Right lobe of liver (tissue), 4 donors: Measurements from ENCODE around the gene DOK5.

Experiments
- CTCF ChIP-seq, 4 donors: fragments of 200-600 bp in 3 of 4; fragments of 450-650 bp in 1 of 4; IDR thresholded peaks; one replicate each; pipeline versions ENCODE4 v1.5.1 to v1.8.0; 2016 to 2022; ENCODE audit warnings: antibody characterized with exemption in 4 of 4, mild to moderate bottlenecking in 2 of 4
- POLR2A ChIP-seq: fragments of 450-650 bp; IDR thresholded peaks from one replicate; pipeline ENCODE4 v1.6.1; 2017; ENCODE audit warnings: antibody characterized with exemption, mild to moderate bottlenecking
- donor health status: DM: no; HTN: no; CAD: no.
- donor health status: DM: no; HTN: no; CAD: no.
- donor health status: DM: no; HTN: yes; CAD: no.

GRCh38 chr20:54464003-54464402, 11.4 kb upstream of the DOK5 start:
- no peak for TF ChIP-seq CTCF (IDR thresholded peaks at IDR 0.05)
- no peak for TF ChIP-seq POLR2A
